GM18502 (cell line): Measurements from ENCODE around the gene CERS6.
"Not testable (repeated sequence)": the region's sequence is repeated elsewhere in the genome, so short reads cannot be mapped to it uniquely, and the experiment has no call there.

ENCODE experiments used
- ATAC-seq: cut with Tn5 transposase; IDR thresholded peaks from one replicate; pipeline ENCODE4 v1.9.1; 2021; ENCODE audit warnings: mild to moderate bottlenecking; ENCODE audit not compliant: unreplicated experiment, poor library complexity

Gene CERS6

DNA sequence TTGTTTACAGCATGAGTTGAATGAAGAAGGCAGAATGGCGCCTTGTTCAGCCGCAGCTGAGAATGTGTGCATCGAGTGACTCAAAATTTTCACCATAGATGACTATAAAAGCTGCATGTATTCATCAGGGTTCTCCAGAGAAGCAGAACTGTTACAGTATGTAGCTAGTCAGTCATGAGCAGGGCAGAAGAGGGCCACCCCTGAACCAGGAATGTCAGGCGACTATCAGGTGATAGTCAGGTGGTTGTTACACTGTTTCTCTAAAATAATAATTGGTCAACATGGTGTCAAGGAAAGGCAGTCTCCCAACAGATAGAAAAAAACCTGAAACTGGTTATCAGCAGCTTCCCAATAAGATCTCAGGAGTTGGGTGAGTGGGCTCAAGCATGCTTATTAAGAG lies 326.2 kb downstream of the CERS6 start:
- no peak for ATAC-seq

DNA sequence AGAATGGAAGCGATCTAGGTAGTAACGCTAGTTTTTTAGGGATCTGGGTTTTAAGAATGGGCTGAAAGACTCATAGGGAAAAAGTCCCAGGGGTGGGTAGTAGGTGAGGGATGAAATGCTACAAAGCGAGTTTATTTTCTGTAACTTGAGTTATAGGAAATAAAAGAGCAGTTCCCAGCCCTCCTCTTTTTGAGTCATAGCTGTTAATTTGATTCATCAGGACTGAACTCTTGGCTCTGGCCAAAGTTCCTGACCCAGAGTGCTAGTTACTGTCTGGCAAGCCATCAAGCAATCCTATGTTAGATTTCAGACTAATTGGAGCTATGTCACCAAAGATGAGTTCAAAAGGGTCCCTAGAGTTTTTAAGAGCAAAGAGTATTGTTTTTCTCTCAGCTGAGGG lies 328.9 kb downstream of the CERS6 start:
- no peak for ATAC-seq

DNA sequence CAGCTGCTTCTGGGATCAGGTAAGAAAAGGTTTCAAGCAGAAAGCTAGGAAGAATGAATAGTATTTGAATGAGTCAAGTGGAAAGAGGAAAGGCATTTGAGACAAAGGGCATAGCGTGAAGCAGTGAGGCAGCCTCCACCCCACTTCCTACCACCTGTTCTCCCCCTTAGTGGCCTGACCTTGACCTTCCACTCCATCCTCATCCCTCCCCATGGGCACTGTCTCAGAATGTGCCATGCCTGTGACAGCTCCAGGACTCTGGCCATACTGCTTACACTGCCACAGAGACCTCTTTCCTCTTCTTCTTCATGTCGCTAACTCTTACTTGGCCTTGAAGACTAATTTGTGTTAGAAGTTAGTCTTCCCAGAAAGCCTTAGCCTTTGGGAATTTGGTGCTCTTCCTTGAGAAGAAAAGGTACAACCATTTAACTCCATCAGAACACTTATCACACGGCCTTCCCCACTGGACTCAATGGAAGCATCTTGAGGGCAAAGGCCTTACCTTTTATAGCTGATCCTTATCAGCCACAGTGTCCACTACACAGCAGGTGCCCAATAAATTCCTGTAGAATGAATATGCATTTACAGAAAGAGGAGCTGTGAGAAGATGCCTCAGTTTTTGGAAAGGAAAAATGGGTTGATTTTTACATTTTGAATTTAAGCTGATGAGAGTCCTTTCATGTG lies 331.2 kb downstream of the CERS6 start:
- no peak for ATAC-seq

DNA sequence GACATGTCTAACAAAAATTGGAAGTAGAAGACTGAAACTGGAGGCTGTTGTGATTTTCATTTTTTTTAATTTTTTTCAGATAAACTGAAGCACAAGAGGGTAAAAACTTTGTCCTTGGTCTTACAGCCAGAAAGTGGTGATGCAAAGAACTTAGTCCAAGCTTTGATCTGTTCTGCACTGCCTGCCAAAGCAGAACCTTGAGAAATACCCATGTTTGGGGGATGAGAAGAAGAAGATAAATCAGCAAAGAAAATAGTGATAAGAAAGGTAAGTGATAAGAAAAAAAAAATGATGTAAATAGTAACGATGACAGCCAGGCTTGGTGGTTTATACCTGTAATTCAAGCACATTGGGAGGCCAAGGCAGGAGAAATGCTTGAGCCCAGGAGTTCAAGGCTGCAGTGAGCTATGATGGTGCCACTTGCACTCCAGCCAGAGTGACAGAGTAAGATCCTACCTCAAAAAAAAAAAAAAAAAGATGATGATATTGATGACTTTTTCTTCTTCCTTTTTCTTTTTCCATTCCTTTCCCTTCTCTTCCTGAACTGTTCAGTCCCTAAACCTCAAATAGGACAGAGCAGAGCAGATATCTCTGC lies 331.8 kb downstream of the CERS6 start:
- no peak for ATAC-seq

DNA sequence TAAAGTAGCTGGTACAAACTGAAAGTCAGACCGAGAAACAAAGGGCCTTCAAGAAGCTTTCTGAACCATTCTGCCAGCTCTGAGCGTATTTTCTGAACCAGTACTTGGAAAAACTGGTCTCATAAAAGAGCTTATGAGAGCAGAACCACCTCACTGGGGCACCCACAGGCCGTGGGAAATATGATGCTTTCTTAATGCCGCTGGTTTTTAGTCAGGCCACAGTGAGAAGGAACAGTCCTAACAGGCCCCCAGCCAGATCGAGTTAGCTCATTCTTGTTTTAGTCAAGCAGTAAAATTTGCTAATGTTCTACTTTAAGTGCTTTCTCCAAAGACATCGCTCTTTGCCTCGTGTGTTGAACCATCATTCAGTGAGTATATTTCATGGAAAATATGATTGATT lies 333.7 kb downstream of the CERS6 start:
- ATAC-seq = no peak

DNA sequence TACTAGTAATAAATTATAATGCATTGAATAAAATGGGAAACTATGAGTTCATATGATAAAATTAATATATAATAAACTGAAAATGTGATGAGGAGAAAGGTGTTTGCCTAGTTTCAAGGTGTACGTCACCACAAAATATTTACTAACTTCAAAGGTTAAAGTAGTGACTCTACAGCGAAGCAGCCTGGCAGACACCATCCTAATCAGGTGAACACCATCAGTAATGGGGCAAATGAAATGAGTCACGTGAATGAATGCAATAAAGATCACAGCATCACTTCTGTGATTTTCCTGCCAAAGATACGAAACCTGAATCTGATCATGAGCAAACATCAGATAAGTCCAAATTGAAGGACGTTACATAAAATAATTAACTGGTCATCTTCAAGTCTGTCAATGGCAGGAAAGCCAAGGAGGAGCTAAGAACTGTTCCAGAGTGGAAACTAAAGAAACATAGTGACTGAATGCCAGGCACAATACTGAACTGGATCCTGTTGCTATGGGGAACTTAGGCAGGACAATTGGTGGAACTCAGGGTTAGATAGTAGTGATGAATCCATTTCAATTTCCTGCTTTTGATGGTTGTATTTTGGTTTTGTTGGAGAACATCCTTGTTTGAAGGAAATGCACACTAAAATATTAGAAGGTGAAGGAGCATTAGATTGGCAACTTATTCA lies 334.3 kb downstream of the CERS6 start:
- no peak for ATAC-seq

DNA sequence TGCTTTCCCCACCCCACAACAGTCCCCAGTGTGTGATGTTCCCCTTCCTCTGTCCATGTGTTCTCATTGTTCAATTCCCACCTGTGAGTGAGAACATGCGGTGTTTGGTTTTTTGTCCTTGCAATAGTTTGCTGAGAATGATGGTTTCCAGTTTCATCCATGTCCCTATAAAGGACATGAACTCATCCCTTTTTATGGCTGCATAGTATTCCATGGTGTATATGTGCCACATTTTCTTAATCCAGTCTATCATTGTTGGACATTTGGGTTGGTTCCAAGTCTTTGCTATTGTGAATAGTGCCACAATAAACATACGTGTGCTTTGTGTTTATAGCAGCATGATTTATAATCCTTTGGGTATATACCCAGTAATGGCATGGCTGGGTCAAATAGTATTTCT lies 335.1 kb downstream of the CERS6 start:
- ATAC-seq = not testable (repeated sequence)

DNA sequence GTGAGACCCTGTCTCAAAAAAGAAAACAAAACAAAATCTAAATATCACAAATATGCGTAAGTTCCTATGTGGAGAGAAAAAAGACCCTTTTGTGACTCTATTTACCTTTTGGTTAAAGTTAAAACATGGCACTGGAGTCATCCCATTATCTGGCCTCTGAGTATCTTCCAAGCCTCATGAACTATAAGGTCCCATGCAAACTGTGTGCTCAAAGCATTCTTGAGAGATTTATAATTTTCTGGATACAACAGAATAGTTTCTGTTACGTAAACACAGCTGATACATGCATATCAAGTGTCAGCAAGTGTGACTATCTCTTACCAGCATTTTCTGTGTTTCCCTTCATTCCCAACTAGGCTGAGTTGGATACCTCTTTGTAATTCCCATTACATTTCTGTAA lies 337.5 kb downstream of the CERS6 start:
- no peak for ATAC-seq

DNA sequence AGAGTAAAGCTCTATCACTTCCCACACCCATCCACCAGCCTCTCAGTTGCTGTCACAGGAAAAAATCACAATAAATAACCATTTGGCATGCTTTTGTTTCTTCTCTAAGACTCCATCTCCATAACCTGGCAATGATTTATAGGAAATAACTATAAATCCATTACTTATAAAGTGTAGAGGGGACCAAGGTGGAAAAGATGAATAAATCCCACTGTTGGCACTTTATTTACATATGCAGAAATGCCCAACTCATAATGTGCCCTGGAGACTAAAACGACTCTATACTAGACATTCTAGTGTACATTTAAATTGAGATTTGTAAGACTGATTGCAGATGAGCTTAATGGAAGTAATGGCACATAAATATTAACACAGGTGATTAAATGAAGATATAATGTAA lies 338.9 kb downstream of the CERS6 start:
- ATAC-seq = no peak

DNA sequence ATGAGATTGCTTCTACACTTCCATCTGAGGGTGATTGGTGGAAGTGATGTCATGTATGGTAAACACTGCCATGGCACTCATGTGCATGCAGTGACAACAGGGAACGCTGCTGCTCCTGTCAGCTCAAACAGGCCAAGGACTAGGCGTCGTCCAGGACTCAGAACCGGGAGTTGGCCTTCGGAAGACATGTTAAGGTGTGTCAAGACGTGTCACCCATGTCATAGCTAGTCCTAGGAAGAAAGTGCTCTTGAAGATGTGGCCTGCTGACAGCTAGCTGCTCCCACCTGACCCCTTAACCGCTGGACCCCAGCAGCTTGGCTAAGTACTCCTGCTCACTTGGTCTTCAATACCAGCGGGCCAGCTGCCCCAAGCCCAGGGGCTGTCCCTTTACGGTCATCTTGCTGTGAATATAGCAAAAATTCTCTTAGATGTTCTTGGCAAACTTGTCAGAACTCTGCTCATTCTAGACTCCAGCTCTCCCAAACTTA lies 340.1 kb downstream of the CERS6 start:
- ATAC-seq = no peak

DNA sequence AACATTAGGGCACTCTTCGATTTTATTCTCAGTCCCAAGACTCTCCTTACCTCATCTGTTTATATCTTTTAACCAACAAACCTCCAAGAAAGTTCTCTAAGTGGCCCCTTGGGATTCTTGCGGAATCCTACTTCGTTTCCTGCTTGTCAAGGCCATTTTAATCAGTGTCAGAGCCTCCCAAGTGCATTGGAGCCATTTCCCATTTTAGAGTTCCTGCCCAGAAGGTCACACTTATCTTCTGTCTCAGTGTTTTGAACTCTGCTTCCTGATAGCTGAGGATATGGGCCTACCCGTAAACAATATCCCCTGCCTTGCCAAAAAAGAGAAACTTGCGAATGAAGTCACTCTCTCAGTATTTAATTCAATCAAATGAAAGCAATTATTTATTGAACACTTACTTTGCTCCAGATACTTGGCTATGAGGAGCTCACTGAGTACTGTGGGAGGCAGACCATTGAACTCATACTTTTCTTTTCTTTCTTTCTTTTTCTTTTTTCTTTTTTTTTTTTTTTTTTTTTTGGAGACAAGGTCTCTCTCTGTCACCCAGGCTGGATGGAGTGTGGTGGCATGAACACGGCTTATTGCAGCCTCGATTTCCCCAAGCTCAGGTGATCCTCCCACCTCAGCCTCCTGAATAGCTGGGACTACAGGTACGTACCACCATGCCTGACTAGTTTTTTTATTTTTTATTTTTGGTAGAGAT lies 340.7 kb downstream of the CERS6 start:
- no peak for ATAC-seq

DNA sequence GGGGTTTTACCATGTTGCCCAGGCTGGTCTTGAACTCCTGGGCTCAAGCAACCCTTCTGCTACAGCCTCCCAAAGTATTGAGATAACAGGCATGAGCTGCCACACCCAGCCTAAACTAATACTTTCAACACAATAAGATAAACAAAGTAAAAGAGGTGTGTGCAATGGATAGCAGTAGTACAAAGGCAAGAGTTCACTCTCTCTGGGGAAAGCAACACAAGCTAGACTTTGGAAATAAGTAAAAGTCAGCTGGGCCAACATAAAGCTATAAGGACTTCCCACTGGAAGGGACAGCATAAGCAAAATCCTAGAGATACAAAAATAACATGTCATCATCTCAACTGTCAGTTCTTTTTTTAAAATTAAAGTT lies 341.2 kb downstream of the CERS6 start:
- ATAC-seq = no peak

DNA sequence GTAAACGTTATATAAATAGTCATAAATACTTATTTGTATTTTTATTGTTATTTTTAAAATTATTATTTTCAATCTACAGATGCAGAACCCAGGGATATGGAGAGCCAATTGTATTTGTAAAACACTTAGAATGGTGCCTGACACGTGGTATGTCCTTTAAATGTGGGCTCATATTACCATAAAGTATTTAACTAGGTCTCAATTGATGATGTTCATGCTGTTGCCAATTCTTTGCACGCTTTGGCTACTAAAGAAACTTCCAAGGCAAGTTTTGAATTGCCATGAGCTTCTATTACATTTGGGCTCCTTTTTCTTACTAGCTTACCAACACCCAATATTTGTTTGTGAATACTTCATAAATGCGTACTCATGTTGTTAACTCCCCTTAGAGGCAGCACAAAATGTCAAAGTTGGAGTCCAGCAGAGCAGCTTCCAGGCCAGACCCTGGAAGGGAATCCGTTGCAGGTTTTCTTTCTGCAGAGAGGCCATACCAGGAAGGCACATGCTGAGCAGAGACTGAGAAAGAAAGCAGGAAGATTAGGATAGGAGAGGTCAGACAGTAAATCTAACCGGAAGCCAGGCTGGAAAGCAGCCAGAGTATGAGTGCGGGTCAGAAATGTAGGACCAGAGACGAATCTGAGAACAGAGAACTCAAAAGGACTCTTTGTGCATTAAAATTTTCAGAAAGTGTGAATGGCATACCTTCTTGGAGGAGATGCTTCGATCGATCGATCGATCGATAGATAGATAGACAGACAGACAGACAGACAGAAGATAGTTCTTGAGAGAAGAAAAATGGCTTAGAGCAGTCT lies 342.2 kb downstream of the CERS6 start:
- no peak for ATAC-seq

DNA sequence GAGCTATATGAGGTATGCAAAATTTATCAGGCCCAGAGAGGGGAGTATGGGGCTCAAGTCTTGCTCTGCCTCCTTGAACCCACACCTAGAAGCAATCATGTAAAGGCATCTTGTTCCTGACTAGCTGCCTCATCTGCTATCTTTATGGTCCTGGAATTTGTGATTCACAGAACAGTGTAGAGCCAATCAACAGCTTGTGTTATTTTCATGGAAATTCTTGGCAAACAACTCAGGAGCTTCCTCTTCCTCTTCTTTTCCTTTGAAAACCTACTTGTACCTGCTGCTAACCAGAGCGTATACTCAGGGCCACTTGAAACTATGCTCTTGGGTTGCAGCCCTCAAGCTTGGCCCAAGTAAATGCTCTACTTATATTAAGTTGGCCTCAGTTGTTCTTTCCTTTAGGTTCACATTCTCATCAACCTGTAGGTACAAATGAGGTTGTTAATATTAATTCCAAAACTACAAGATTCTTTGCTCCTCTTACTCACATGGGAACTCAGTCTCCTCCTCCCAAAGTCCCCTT lies 342.9 kb downstream of the CERS6 start:
- ATAC-seq = no peak

DNA sequence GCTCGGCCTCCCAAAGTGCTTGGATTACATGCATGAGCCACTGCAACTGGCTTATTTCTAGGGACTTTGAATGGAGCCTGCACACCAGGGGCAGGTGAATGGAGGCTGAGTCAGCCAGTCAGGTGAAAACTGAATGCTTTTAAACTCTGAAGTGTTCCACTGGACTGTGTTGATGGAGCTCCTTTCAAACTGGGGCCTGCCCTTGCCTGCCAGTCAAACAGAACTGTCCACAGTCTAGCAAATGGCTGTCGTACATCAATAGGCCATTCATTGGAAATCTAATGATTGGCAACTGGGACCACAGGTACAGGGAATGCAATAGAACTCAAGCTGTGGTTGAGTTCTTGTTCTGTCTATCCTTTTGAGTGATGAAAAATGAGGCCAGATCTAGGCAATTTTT lies 345.4 kb downstream of the CERS6 start:
- no peak for ATAC-seq

DNA sequence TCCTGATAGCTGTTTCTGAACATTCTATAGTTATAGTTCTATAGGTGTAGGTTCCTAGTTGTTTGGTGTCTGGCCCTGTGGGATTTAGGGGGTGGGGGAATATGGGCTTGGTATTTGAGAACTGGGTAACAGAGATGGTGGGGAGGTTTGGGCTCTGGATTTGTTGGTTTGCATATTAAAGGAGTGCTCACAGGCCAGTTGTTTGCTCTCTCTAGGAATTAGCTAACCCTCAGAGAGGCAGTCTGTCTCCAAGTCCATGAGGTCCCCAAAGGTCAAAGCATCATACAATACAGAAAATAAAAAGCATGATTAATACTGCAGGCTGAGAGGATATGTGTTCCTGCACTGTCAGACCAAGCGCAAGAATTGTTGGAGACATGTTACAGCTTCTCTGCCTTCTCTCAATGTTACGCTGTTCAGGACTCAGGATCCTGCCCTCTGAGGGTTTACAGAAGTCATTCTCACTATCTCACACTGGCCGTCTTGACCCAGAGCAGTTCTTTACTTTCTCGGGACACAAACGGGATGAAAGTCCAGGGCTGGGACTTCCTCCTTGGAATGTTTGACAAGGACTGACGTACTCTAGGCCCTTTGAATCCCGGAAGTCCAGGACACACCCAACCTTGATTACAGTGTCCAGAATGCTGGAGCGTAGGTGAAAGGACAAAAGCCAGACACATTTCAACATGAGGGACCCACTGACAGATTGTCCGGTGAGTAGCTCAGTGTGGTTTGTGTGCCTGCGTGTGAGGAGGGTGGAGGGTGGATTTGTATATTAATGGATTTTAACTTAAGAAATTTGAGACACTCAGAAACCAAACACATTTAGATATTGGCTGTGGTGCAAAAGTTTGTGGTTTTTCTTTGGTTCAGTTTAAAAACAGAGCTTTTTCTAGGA lies 346.1 kb downstream of the CERS6 start, which contains the start of gene NOSTRIN:
Gene NOSTRIN (plus strand): TSS at position 677 of the 898 bp plus-strand sequence. CDS start 10 bp downstream, at position 687.
- no peak for ATAC-seq

DNA sequence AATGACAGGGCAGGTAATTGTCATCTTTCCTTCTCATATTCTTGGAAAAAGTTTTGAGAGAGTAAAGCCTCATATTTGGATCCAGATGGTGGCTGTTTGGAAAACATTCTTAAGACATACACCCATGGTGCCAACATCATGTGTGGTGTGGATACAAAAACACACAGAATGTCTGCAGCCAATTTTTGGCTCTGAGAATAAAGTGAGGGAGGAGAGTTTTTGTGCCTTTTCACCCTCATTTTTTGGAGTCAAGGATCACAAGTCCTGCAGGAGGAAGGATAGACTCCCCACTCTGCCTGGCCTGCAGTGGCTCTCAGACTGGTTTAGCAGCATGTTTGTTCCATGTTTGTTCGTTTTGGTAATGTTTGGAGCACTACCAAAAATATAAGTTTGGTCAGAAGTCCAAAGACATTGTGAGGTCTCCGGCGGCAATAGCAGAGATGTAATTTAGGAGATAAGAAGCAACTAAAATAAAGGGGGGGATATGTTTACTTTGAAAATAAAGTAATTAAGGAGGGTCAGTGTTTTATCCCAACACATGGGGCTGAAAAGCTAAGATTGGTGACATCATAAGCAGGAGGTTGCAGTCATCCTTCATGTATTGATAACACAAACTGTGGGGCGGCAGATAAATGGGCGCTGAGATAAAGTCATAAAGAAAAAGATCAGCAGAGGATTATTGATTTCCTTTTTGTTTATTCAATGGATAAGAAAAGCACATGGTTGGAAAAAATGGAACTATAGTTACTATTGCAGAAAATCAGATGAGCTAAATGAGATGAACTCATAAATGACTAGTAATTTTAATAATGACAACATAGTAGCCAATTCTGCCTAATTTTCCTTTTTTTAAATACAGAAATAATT lies 347.0 kb downstream of the CERS6 start:
- ATAC-seq = no peak

DNA sequence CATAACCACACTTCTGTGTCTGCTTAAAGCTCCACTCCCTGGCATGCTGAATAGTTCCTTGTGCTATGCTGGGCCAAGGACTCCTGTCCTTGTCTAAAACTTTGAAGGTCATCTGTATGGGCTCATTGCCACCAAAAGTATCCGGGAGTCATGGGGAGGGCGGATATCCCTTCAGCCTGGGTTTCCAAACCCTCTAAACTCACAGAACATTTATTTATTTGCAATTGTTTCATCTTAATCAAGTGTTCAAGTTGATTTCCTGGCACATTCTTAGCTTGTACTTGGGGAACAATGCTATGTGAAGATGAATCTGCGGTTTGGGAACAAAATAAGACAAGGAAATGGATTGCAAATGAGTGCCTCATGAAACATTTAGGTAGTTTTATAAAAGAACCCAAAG lies 348.1 kb downstream of the CERS6 start:
- no peak for ATAC-seq
